Middle frontal gyrus (tissue), 1 donor: ENCODE measurements around the gene DBN1.

ENCODE experiments used
- DNase-seq: peaks from one replicate; pipeline ENCODE4 v3.0.0-alpha.2; 2015; ENCODE audit warnings: low spot score; ENCODE audit errors: extremely low spot score

Gene DBN1

DNA sequence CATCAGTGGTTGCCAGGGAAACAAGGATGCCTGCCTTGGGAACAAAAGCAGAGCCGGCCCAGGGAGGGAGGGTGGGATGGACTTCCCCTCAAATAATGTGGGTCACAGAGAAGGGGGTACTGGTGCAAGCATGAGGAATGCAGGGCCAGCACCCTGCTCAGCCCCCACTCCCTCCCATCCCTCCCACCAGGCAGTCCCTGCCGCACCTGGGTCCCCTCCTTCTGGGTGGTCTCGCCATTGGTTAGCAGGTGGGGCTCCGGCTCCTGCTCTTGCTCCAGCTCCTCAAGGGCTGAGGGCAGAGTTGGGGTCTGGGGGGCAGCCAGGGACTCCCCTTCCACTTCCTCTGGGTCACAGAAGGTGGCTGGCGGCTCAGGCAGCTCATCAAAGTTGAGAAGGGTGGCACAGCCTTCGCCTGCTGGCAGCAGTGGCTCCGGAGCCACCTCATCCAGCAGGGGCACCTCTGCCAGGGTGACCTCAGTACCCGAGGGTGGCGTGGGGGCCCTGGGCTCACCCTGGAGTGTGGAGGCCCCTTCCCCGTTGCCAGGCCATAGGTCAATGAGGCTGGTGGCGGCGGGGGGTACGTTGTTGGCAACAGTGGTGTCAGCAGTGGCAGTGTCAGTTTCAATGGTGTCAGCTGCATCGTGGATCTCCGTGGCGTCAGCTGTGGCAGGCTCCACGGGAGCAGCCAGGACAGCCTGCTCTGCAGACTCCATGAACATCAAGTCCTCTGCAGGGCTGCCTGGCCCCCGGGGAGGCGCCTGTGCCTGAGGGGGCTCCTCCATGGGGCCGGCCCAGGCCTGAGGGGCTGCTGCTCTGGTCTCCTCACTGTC lies 15.4 kb downstream of the DBN1 start:
- no peak for DNase-seq

DNA sequence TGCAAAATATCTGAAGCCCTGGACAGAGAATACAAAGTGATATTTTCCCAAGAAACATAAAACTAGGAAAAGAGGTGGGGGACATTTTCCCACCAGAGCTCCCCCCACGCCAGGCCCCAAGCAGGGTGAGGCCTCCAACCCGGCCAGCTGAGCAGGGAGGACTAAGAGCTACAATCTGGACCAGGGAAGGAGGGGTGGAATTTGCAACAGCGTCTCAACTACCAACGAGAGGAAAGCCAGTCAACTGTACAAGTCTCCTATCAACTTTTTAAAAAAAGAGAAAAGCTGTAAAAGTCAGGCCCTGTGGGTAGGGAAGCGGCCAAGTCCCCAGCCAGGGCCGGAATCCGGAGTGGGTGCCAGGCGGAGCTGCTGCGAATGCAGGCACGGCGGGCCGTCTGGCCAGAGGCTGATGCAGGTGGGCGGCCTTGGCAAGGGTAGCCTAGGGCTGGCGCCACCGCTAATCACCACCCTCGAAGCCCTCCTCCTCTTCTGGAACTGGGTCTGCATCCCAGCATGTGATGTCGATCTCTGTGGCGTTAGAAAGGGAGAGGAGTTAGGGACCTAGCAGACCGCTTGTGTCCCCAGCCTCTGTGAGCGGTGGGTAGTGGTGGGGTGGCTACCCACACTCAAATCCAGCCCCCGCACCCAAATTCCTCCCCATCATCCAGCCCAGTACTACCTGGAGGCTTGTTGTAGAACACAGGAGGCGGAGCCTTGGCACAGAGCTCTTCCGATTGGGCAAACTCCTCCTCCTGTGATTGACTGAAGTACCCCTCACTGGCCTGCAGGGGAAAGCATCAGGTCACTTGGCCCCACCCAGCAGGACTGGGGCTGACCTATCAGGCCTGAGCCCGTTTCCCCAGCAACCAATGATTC lies 16.2 kb downstream of the DBN1 start:
- peak; percentile 84 for DNase-seq

DNA sequence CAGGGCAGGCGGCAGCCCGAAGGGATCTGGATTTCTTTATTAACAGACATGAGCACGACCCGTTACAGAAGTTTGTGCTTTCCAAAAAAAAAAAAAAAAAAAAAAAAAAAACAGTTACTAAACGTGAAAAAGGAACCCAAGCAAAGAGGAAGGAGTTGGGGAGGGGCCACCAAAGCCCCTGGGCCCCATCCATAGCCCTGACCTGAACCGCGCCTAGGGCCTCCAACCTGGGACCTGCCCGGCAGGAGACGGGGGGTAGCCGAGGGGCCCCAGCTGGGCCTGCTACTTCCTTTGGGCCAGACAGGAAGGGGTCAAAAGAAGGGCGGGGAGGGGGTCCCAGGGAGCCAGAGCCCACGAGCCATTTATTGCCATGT lies 16.9 kb downstream of the DBN1 start:
- DNase-seq: no peak

DNA sequence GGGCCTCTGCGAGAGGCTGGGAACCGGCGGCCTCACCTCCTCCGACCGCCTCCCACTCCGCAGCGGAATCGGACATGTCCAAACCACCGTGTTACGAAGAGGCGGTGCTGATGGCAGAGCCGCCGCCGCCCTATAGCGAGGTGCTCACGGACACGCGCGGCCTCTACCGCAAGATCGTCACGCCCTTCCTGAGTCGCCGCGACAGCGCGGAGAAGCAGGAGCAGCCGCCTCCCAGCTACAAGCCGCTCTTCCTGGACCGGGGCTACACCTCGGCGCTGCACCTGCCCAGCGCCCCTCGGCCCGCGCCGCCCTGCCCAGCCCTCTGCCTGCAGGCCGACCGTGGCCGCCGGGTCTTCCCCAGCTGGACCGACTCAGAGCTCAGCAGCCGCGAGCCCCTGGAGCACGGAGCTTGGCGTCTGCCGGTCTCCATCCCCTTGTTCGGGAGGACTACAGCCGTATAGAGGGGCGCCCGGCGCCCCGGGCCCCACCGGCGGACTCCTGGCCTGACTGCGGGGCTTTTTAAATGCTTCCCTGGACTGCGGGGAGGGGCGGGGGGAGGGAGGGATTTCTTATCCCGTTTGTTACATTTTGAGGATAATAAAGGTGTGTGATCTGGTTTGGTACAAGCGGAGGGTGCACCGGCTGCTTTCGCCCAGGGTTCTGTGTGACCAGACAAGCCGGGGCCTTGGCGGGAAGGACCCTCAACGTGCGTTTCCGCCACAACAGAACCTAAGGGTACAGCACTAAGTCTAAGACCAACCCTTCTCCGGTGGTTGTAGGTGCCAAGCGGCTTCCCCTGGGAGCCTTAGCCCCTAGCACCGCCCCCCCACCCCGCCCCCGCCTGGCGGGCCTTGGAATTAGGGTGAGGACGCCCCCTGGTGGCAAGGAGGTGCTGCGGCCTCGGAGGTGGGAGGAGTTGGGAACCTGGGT lies 17.5 kb downstream of the DBN1 start:
- no peak for DNase-seq

DNA sequence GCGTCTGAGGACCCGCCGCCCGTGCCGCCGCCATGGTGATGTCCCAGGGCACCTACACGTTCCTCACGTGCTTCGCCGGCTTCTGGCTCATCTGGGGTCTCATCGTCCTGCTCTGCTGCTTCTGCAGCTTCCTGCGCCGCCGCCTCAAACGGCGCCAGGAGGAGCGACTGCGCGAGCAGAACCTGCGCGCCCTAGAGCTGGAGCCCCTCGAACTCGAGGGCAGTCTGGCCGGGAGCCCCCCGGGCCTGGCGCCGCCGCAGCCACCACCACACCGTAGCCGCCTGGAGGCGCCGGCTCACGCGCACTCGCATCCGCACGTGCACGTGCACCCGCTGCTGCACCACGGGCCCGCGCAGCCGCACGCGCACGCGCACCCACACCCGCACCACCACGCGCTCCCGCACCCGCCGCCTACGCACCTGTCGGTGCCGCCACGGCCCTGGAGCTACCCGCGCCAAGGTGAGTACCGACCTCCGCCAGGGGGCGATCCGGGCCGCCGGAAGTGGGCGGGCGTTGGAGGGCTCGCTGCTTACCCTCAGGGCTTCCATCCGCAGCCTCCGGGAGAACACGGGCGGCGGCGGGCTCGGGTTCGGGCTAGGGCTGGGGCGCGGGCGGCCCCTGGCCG lies 18.3 kb downstream of the DBN1 start:
- no peak for DNase-seq

DNA sequence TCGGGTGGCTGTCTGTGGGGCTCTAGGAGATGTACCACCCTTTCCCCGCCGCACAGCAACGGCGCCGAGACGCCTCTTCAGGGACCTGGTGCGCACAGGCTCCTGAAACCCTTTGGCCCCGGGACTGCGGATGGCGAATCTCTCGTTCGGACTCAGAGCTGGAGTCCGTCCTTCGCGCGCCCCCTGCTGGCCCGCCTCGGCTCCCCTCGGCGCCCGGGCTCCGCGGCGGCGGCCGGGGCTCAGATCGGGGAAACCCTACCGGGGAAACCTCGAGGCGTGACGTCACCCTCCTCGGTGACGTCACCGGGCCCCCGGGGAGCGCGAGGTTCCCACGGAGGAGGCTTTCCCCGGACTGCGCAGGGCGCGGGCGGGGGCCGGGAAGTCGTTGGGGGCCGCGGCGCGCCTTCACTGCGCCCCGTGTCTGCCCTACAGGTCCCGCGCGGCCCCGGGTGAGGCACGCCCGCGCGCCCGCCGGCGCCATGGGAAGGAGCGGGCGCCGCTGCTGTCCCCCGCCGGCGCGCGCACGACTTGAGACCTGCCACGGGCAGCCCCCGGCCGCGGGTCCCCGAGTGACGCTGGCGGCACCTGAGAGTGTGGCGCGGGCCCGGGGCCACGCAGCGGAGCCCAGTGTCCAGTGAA lies 18.9 kb downstream of the DBN1 start:
- DNase-seq: peak; percentile 77

DNA sequence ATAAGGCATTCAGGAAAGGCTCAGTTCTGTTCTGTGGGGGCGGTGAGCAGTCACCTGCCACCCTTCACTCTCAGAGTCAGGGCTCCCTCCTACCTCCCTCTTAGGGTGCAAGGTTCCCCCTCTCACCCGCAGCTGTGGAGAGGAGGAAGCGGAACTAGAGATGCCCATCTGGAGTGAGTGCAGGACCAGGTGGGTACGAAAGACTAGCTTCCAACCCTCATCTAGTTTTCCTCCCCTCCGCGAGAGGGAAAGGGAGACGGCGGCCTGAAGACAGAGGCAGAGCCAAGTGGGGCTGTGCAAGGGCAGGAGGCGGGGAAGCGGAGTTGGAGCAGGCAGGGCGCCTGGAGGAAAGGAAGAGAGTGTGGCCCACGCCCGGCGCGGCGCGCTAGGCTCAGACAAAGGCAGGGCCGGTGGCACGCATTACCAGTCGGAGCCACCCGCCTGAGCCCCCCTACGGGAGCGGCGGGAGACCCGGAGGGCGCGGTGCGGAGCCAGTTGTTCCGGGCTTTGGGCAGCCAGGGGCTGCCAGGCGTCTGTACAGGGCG lies 19.5 kb downstream of the DBN1 start:
- DNase-seq: no peak

DNA sequence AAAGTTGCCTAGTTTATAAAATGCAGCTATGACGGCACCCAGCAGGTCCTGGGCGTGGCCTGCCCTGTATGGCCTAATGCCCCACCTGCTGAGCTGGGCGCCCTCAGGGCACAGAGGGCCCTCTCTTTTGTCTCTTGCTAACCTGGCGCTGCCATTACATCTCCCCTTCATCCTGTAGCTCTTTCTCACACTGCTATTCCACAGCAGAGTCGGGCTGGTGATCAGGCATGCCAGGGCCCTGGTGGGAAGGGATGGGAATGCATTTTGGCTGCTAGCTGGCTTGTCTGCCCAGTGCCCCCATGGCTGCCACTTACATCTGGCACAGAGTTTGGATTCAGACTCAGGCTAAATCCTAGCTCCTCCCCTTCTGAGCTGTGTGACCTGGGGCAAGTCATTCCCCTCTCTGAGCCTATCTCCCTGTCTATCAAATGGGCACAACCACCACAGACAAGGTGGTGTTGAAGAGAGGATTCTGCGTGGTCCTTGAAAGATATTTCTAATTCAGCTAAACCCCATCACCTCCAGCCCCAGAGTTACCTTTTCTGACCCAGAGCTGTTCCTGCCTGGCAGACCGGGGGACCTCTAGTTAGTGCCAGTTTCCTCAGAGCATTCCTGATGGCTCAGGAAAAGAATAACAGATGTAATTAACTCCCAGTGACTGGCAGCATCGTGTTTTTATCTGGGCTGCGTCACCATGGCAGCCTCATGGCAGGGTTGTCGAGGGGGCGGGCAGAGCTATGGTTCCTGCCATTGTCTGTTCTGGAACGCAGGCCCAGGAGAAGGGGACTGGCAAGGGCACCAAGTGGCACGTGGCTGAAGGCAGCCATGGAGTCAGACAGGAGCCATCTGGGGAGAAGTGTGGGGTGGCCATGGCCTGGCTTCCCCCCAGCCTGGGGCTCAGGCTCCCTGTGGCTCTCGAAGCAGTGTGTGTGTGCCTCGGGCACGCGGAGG lies 20.5 kb downstream of the DBN1 start:
- DNase-seq: no peak

DNA sequence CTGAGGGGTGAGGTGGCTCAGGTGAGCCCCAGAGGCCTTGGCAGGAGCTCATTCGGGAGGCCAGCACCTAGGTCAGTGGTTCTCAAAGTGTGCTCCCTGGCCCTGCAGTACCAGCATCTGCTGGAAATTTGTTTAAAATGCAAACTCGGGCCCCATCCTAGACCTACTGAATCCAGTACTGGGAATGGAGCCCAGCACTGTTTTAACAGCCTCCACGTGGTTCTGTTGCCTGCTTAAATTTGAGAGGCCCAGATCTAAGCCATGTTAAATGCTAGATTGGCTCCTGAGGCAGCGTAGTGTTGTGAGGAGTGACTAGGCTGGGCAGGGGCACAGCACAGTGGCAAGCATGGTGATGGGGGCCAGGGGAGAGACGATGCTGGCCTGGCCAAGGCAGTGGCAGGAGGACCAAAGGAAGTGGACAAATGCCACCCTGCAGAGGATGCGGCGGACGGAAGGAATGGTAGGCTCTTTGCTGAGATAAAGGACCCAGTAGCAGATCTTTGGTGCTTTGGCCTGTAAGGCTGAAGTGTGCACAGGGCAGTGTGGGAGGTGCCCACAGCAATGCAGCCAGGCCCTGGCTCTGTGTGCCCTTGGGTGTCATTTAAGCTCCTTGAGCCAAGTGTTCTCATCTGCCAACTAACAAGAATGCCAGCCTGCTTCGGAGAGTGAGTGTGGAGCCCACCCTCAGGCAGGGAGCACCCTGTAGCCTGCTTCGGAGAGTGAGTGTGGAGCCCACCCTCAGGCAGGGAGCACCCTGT lies 22.6 kb downstream of the DBN1 start:
- no peak for DNase-seq

DNA sequence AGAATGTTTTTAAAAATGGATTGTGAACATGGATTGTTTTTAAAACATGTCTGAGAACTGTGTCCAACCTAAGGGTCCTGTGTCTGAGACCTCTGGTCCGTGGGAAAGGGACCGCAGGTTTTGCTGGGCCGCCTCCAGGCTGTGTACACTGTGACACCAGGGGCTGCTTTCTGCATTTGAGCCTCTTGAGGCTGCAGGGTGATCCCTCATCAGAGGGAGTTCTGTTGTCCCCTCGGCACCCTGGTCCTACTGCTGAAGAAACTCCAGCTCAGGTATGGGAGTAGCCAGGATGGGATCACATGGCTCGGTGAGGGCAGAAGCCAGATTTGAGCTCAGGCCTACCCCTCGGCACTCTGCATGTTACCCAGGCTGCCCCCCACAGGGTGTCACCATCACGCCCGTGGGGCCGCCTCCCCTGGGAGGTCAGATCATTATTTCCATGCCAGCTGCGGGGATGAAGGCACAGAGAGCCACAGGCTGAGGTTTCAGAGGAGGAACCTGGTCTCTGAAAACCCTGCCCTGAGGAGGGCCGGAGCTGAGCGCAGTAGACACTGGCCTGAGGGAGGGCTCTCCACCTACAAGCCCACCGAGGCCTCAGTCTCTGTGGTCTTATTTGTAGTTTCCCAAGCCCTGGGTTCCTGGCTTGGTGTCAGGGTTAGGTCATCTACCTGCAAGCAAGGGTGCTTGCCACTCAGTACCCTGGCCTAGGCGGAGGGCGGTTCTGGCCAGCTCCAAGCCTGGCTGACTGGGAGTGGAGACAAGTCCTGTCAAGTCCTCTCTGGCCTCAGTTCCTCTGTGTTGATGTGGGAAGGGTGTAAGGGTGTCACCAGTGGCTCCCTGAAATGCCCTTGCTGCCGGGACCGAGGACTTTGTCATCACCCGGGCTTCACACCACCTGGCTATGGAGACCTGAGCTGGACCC lies 24.0 kb downstream of the DBN1 start:
- no peak for DNase-seq

DNA sequence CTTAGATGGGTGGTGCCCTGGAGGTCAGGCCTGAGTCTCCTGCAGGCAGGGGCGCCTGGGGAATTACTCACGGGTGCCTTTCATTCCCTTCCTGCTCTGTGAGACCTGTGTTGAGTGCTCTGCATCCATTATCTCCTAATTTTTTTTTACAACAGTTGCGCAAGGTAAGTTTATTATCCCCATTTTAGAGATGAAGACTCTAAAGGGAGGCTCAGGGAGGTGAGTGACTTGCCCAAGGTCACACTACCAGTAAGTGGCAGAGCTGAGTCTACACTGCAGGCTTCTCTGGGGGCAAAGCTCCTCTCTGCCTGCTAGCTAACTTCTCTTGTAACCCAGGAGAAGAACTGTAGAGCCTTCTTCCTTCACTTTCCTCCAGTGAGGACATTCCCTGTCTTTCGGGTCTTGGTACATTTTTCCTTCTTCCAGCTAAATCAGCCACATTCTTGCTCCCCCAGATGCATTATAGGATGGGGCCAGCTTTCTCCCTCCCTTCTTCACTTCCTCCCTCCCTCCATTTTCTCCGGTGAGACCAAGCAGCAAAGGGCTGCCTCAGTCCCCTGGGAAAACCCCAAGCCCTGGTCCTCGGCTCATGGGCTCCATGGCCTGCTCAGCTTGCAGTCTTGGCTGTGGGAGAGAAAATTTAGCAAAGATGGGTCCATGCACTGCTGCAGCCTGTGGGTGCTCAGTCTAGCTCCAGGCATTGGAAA lies 25.0 kb downstream of the DBN1 start:
- no peak for DNase-seq

DNA sequence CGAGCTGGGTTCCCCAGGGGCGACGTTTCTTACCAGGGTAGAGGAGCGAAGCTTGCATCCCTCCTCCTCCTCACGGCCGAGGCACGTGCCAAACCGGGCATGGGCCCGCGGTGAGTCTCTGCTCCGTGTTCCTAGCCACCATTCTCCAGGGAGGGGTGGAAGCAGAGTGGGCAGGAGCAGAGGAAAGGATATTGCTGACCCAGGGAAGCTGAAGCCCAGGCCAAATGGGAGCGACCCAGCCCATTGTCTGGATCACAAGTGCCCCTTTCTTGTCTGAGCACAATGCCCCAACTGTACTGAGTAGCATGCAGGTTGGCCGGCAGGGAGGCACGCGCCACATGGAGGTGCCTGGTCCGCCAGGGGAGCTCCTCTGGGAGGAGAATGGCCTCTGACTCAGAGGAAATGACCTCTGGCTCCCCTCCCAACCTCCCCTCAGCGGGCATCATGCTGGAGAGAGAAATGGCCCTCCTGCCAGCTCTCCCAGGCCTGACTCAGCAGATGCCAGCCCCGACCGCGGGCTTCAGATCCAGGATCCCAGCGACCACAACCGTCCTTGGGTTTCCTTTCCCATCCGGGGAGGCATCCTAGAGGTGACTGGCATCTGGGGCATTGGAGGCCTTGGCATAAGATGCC lies 25.7 kb downstream of the DBN1 start:
- DNase-seq: no peak

DNA sequence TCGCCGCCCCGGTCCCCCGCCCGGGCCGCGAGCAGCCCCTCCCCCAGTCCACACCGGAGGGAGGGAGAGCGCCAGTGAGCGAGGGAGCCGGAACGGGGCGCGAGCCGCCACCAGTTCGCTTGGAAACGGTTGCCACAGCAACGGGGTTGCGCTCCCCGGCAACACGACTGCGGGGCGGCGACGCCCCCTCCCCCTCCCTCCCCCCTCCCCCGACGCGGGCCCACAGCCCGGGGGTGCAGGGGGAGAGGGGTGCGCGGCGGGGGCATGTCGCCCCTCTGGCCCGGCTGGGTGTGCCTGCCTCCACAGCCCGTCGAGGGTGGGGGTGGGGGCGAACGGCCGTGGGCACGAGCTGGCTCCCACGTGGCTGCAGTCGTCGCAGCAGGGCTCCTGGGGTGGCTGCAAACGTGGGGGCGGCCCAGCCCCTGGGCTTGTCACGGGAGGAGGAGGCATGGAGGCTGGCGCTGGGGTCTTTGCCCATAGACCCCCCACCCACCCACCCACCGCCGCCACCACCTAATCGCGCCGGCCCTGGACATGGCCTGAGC lies 26.3 kb downstream of the DBN1 start:
- no peak for DNase-seq

DNA sequence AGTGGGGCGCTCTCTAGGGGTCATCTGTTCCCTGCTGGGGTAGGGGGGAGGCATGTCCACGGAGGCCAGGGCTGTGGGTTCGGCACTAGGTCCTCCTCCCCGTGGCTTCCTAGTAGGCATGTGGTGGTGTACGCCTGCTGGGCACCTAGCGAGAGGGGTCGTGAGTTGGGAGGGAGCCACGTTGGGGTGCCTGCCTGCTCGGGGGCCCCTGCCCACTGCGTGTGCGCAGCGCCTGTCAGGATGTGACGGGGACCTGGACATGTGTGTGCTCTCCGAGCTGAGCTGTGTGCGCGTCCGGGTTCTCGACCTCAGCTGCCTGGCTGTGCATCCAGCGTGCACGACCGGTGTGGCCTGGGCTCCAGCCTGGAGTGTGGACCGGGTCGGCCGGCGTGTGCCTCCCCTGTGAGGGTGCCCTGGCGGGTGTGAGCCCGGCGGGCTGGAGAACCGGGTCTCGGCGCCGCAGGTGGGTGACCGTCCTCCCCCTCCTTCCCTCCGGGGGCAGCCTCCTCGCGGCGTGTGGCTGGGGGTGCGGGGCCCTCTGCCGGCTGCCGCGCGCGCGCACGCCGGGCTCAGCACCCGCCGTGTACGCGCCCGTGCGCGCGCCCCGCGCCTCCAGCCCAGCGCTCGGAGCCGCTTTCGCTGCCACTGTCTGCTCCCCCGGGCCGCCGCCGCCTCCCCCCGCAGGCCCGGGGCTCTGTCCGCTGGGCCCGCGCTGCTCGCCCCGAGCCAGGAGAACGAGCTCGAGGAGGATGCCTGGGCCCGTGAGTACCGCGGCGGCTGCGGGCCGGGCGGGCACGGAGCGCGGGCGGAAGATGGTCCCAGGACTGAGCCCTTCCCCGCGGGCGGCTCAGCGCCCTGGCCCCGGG lies 27.0 kb downstream of the DBN1 start, which contains the start of gene PRR7:
TSS of gene PRR7 (plus strand) at position 615 of the 866 bp plus-strand sequence. CDS start 8,254 bp downstream, outside the sequence.
- peak; percentile 75 for DNase-seq

DNA sequence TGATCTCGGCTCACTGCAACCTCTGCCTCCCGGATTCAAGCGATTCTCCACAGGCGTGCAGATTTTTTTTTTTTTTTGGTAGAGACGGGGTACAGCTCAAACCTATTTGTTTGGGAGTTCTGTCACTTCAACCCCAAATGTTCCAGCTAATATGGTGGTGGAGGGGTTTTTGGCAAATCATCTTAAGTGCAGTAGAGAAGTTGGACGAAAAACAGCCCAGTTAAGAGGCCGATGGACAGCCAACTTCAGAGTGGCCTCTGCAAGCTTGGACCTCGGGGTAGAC lies 27.6 kb downstream of the DBN1 start:
- DNase-seq: no peak
